Neutrophil (primary cell): Measurements from ENCODE around the gene TRNAU1AP.
"Not testable (repeated sequence)": the region's sequence is repeated elsewhere in the genome, so short reads cannot be mapped to it uniquely, and the experiment has no call there.

Experiments used
- H3K27ac ChIP-seq: fragments of 200-600 bp; sonication (generic); 2 replicates; pipeline ENCODE4 v1.5.1; 2016; ENCODE audit warnings: mild to moderate bottlenecking, moderate library complexity
- H3K27me3 ChIP-seq: fragments of 200-600 bp; sonication (generic); 2 replicates; pipeline ENCODE4 v1.6.0; 2016; ENCODE audit warnings: mild to moderate bottlenecking
- H3K36me3 ChIP-seq: fragments of 200-600 bp; sonication (generic); 2 replicates; pipeline ENCODE4 v1.5.1; 2017
- H3K4me1 ChIP-seq, 2 experiments: fragments of 200-600 bp in 1 of 2; sonication (generic) in 1 of 2; 1 replicate in 1 of 2; 2 replicates in 1 of 2; pipeline versions ENCODE4 v1.5.1 to v1.6.1; 2013 to 2016; ENCODE audit warnings: low read depth in 1 of 2, low read length in 1 of 2, mild to moderate bottlenecking in 1 of 2, moderate library complexity in 1 of 2; ENCODE audit not compliant: control insufficient read depth in 1 of 2, insufficient read depth in 1 of 2
- H3K4me3 ChIP-seq, 2 experiments: fragments of 200-600 bp in 1 of 2; sonication (generic) in 1 of 2; 1 replicate in 1 of 2; 2 replicates in 1 of 2; pipeline ENCODE4 v1.5.1; 2013 to 2016; ENCODE audit warnings: low read depth in 1 of 2, low read length in 1 of 2, mild to moderate bottlenecking in 1 of 2, moderate library complexity in 1 of 2
- H3K9me3 ChIP-seq: fragments of 200-600 bp; sonication (generic); 2 replicates; pipeline ENCODE4 v1.5.1; 2016
- TF ChIP-seq, protein P1 (sequence below): fragments of 200-600 bp; sonication (generic); IDR thresholded peaks from 2 replicates; pipeline ENCODE4 v1.5.1; 2016; ENCODE audit warnings: antibody characterized with exemption

Gene TRNAU1AP

DNA sequence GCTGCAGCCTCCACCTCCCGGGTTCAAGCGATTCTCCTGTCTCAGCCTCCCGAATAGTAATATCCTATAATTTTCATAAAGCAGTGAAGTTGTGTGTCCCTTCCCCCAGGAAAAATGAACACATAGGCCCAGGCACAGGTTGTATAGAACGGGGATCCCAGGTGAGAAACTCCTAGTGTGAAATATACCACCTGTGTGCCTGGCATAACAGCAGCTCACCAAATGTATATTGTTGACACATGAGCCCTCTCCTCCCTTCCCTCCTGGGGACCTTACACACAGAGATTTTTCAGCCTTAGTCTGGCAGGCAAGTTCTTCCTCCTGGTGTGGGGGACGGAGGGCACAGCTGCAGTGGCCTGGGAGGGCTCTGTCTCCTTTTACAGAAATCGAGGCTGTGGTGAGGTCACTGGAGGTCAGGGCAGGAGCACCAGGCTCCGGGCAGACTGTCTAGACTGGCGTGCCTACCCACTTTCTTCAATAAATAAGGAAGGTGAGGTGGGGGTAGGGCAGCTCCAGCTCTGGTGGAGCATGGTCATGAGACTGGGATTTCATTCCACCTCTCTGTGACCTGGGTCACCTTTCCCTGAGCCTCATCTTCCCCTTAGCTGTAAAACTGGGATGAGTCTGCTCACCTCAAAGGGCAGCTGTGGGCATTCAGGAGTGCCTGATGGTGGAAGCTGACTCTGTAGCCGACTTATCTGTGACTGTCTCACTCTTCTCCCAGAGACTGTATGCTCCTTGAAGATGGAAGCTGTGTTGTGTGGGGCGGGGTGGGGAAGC, 32.7 kb upstream of the TRNAU1AP start:
- Histone ChIP-seq H3K4me1 (peaks cover 16 to 19% of the 10 kb centered on the region in 2 experiments), H3K4me3 (no peak overlapping the region), H3K27me3 (no peaks in the 10 kb centered on the region), H3K9me3 (no peaks in the 10 kb centered on the region), H3K36me3 (peaks cover 4% of the 10 kb centered on the region), H3K27ac (no peak overlapping the region)
- TF ChIP-seq, protein P1, sequence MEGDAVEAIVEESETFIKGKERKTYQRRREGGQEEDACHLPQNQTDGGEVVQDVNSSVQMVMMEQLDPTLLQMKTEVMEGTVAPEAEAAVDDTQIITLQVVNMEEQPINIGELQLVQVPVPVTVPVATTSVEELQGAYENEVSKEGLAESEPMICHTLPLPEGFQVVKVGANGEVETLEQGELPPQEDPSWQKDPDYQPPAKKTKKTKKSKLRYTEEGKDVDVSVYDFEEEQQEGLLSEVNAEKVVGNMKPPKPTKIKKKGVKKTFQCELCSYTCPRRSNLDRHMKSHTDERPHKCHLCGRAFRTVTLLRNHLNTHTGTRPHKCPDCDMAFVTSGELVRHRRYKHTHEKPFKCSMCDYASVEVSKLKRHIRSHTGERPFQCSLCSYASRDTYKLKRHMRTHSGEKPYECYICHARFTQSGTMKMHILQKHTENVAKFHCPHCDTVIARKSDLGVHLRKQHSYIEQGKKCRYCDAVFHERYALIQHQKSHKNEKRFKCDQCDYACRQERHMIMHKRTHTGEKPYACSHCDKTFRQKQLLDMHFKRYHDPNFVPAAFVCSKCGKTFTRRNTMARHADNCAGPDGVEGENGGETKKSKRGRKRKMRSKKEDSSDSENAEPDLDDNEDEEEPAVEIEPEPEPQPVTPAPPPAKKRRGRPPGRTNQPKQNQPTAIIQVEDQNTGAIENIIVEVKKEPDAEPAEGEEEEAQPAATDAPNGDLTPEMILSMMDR, result no peak

DNA sequence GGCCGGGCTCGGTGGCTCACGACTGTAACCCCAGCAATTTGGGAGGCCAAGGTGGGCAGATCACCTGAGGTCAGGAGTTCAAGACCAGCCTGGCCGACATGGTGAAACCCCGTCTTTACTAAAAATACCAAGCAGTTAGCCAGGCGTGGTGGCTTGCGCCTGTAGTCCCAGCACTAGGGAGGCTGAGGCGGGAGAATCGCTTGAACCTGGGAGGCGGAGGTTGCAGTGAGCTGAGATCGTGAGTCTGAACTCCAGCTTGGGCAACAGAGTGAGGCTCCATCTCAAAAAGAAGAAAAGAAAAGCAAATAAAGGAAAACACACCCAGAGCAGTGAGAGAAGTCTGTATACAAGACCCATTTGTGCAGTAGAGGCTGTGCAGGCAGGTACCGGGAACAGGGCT, 32.1 kb upstream of the TRNAU1AP start:
- H3K36me3 ChIP-seq, H3K4me3 ChIP-seq, H3K27ac ChIP-seq, H3K27me3 ChIP-seq, H3K9me3 ChIP-seq: not testable (repeated sequence)
- H3K4me1 ChIP-seq, result peaks cover 16 to 19% of the 10 kb centered on the region in 2 experiments

DNA sequence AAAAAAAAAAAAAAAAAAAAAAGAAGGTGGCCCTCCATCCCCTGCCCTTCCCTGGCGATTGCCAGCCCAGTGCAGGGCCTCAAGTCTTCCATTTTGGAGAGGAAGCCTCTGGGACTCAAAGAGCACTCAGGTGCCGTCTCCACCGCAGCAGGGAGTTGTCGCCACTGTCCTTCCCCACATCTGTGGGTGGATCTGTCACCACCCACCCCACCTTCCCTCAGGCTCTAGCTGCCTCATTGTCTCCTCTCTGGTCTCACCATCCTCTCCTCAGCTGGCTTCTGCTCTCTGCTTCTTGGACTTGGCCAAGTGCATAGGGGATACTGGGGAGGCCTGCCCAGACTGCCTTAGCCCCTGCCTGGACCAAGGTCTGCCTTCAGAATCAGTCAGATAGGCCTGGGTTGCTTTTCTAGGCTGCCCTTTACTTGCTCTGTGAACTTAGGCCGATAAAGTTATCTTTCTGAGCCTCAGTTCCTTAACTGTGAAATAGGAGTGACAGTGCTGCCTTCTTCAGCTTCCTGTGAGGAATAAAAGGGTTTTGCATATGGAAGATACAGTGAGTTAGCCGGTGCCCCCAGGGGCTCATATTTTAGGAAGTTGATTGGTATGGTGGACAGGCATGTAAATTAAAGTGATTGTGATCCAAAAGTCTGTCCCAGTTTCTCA, 31.3 kb upstream of the TRNAU1AP start:
- TF ChIP-seq, protein P1, result no peak
- H3K27ac ChIP-seq, result no peak overlapping the region
- peaks cover 16 to 19% of the 10 kb centered on the region in 2 experiments for H3K4me1 ChIP-seq
- no peaks in the 10 kb centered on the region for H3K36me3 ChIP-seq
- no peaks in the 10 kb centered on the region for H3K9me3 ChIP-seq
- H3K27me3 ChIP-seq, result no peaks in the 10 kb centered on the region
- H3K4me3 ChIP-seq, result no peak overlapping the region

DNA sequence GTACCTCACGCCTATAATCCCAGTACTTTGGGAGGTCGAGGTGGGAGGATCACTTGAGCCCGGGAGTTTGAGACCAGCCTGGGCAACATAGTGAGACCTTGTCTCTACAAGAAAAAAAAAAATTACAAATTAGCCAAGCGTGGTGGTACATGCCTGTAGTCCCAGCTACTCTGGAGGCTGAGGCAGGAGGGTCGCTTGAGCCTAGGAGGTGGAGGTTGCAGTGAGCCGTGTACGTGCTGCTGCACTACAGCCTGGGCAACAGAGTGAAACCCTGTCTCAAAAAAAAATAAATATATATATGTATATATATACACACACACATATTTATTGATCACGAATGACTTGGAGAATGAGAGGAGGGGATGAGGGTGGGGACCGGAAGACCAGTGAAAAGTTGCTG, 30.3 kb upstream of the TRNAU1AP start:
- H3K27me3 ChIP-seq, H3K4me3 ChIP-seq, H3K27ac ChIP-seq, H3K36me3 ChIP-seq, H3K9me3 ChIP-seq: not testable (repeated sequence)
- peaks cover 15 to 17% of the 10 kb centered on the region in 2 experiments for H3K4me1 ChIP-seq

DNA sequence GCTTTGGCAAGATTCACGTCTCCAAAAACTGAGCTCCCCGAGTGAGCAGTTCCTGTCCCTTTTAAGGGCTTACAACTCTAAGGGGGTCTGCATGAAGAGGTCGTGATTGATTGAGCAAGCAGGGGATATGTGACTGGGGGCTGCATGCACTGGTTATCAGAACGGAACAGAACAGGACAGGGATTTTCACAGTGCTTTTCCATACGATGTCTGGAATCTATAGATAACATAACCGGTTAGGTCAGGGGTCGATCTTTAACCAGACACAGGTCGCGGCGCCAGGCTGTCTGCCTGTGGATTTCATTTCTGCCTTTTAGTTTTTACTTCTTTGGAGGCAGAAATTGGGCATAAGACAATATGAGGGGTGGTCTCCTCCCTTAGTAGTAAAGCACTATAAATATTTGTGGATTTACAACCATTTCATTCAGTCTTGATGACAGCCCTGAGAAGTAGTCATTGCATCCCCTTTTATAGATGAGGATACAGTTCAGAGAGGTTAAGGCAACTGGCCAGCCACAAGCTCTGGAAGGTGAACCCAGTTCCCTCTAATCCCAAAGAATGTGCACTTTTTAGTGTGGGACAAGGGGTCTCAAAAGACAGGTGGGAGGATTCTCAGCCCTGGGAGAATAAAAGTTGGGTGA, 27.8 kb upstream of the TRNAU1AP start:
- not testable (repeated sequence) for H3K27ac ChIP-seq, H3K27me3 ChIP-seq, H3K4me1 ChIP-seq, H3K9me3 ChIP-seq, H3K36me3 ChIP-seq, H3K4me3 ChIP-seq

DNA sequence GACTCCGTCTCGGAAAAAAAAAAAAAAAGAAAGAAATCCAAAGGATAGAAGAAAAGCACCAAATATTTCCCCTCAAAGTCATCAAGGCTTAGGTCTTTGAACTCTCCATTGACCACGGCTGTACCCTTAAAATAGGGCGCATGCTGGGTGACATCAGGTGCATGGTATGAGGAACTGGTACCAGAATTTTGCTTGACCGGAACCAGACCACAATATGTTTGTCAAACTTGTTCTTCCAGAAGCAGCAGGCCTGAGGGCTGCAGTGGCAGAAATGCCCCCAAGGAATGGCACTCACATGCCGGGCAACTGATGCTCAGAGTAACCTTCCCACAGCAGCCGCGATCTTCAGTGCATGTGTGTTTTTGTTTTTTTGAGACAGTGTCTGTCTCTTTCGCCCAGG, 26.0 kb upstream of the TRNAU1AP start:
- H3K4me3 ChIP-seq, result no peak overlapping the region
- no peaks in the 10 kb centered on the region for H3K9me3 ChIP-seq
- H3K4me1 ChIP-seq, result no peaks in the 10 kb centered on the region
- TF ChIP-seq, protein P1, result no peak
- peaks cover 12% of the 10 kb centered on the region for H3K36me3 ChIP-seq
- H3K27me3 ChIP-seq, result no peaks in the 10 kb centered on the region
- no peak overlapping the region for H3K27ac ChIP-seq

DNA sequence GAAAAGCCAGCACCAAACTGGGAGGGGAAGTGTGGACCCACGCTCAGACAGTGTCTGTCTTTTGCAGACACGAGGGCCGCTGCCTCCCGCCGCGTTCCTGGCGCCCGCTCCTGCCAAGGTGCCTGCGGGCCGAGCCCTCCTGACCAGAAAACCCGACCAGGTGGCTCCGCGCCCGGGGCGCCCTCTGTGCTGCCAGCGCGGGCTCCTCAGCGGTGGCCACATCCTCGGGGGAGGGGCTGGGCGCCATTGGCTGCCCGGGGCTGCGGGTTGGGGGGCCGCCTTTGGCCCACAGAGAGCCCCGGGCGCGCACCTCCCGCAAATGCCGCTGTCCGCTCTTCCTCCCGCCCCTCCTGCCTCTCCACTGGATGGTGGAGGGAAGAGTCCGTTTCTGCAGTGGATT, 22.4 kb upstream of the TRNAU1AP start:
- H3K27ac ChIP-seq, result no peak overlapping the region
- H3K36me3 ChIP-seq, result peaks cover 31% of the 10 kb centered on the region
- H3K4me1 ChIP-seq, result peaks cover 0 to 3% of the 10 kb centered on the region in 2 experiments
- H3K9me3 ChIP-seq, result no peaks in the 10 kb centered on the region
- TF ChIP-seq, protein P1, result no peak
- H3K27me3 ChIP-seq, result no peaks in the 10 kb centered on the region
- no peak overlapping the region for H3K4me3 ChIP-seq
